ENCODE results near the gene ODAD4.

The ODAD4 gene

GRCh38 chr17:41930009-41930832, at the start of gene ODAD4:
TSS of gene ODAD4 (plus strand) at chr17:41930617. CDS start at chr17:41930724, 107 bp downstream.
- H3K9ac ChIP-seq (ENCODE audit: low read length) = peak within 1 kb of the TSS; percentile 76
- no peaks in the 10 kb centered on the region for H3K9me3 ChIP-seq (ENCODE audit: control insufficient read depth, low read depth, low read length)
- H3K4me1 ChIP-seq (ENCODE audit: control insufficient read depth, low read depth, low read length) = peaks cover 6% of the 10 kb centered on the region
- no peaks in the 10 kb centered on the region for H3K36me3 ChIP-seq (ENCODE audit: control insufficient read depth, low read depth, low read length)
- peak within 1 kb of the TSS; percentile 60 for H3K27ac ChIP-seq (ENCODE audit: low read length)
- H3K27me3 ChIP-seq (ENCODE audit: control insufficient read depth, insufficient read depth, low read length) = no peaks in the 10 kb centered on the region
- peak within 1 kb of the TSS; percentile 65 for H3K4me3 ChIP-seq (ENCODE audit: low read length)

GRCh38 chr17:41882756-41883155, 47.7 kb upstream of the ODAD4 start:
- Histone ChIP-seq H3K9me3 (ENCODE audit: control insufficient read depth, low read depth, low read length) (no peaks in the 10 kb centered on the region), H3K4me3 (ENCODE audit: low read length) (no peak overlapping the region), H3K27me3 (ENCODE audit: control insufficient read depth, insufficient read depth, low read length) (no peaks in the 10 kb centered on the region), H3K9ac (ENCODE audit: low read length) (no peak overlapping the region), H3K27ac (ENCODE audit: low read length) (no peak overlapping the region), H3K4me1 (ENCODE audit: control insufficient read depth, low read depth, low read length) (no peaks in the 10 kb centered on the region), H3K36me3 (ENCODE audit: control insufficient read depth, low read depth, low read length) (peaks cover 95% of the 10 kb centered on the region)

- Histone ChIP-seq H3K4me3 (ENCODE audit: low read length) (no peak overlapping the region), H3K9ac (ENCODE audit: low read length) (no peak overlapping the region), H3K9me3 (ENCODE audit: control insufficient read depth, low read depth, low read length) (no peaks in the 10 kb centered on the region), H3K27me3 (ENCODE audit: control insufficient read depth, insufficient read depth, low read length) (no peaks in the 10 kb centered on the region), H3K4me1 (ENCODE audit: control insufficient read depth, low read depth, low read length) (no peaks in the 10 kb centered on the region), H3K36me3 (ENCODE audit: control insufficient read depth, low read depth, low read length) (peaks cover 88% of the 10 kb centered on the region), H3K27ac (ENCODE audit: low read length) (no peak overlapping the region)
Observed at GRCh38 chr17:41885733-41886132, 44.7 kb upstream of the ODAD4 start.

- Histone ChIP-seq H3K4me1 (ENCODE audit: control insufficient read depth, low read depth, low read length) (no peaks in the 10 kb centered on the region), H3K4me3 (ENCODE audit: low read length) (no peak overlapping the region), H3K9ac (ENCODE audit: low read length) (no peak overlapping the region), H3K9me3 (ENCODE audit: control insufficient read depth, low read depth, low read length) (no peaks in the 10 kb centered on the region), H3K27ac (ENCODE audit: low read length) (no peak overlapping the region), H3K27me3 (ENCODE audit: control insufficient read depth, insufficient read depth, low read length) (no peaks in the 10 kb centered on the region), H3K36me3 (ENCODE audit: control insufficient read depth, low read depth, low read length) (peaks cover 92% of the 10 kb centered on the region)
Observed at GRCh38 chr17:41888332-41888965, 42.0 kb upstream of the ODAD4 start.

GRCh38 chr17:41891135-41892020, 39.0 kb upstream of the ODAD4 start:
- Histone ChIP-seq H3K9ac (ENCODE audit: low read length) (no peak overlapping the region), H3K36me3 (ENCODE audit: control insufficient read depth, low read depth, low read length) (peaks cover 91% of the 10 kb centered on the region), H3K4me3 (ENCODE audit: low read length) (no peak overlapping the region), H3K4me1 (ENCODE audit: control insufficient read depth, low read depth, low read length) (no peaks in the 10 kb centered on the region), H3K9me3 (ENCODE audit: control insufficient read depth, low read depth, low read length) (no peaks in the 10 kb centered on the region), H3K27ac (ENCODE audit: low read length) (no peak overlapping the region), H3K27me3 (ENCODE audit: control insufficient read depth, insufficient read depth, low read length) (no peaks in the 10 kb centered on the region)

- Histone ChIP-seq H3K4me1 (ENCODE audit: control insufficient read depth, low read depth, low read length) (no peaks in the 10 kb centered on the region), H3K4me3 (ENCODE audit: low read length) (no peak overlapping the region), H3K27ac (ENCODE audit: low read length) (no peak overlapping the region), H3K9me3 (ENCODE audit: control insufficient read depth, low read depth, low read length) (no peaks in the 10 kb centered on the region), H3K9ac (ENCODE audit: low read length) (no peak overlapping the region), H3K36me3 (ENCODE audit: control insufficient read depth, low read depth, low read length) (peaks cover 91% of the 10 kb centered on the region), H3K27me3 (ENCODE audit: control insufficient read depth, insufficient read depth, low read length) (no peaks in the 10 kb centered on the region)
Observed at GRCh38 chr17:41892021-41892376, 38.4 kb upstream of the ODAD4 start.

- Histone ChIP-seq H3K4me3 (ENCODE audit: low read length) (no peak overlapping the region), H3K27me3 (ENCODE audit: control insufficient read depth, insufficient read depth, low read length) (no peaks in the 10 kb centered on the region), H3K4me1 (ENCODE audit: control insufficient read depth, low read depth, low read length) (no peaks in the 10 kb centered on the region), H3K27ac (ENCODE audit: low read length) (no peak overlapping the region), H3K9ac (ENCODE audit: low read length) (no peak overlapping the region), H3K9me3 (ENCODE audit: control insufficient read depth, low read depth, low read length) (no peaks in the 10 kb centered on the region), H3K36me3 (ENCODE audit: control insufficient read depth, low read depth, low read length) (peaks cover 91% of the 10 kb centered on the region)
Observed at GRCh38 chr17:41893384-41893783, 37.0 kb upstream of the ODAD4 start.

GRCh38 chr17:41894791-41895331, 35.6 kb upstream of the ODAD4 start:
- H3K9ac ChIP-seq (ENCODE audit: low read length) = no peak overlapping the region
- no peak overlapping the region for H3K27ac ChIP-seq (ENCODE audit: low read length)
- no peaks in the 10 kb centered on the region for H3K4me1 ChIP-seq (ENCODE audit: control insufficient read depth, low read depth, low read length)
- peaks cover 94% of the 10 kb centered on the region for H3K36me3 ChIP-seq (ENCODE audit: control insufficient read depth, low read depth, low read length)
- no peaks in the 10 kb centered on the region for H3K9me3 ChIP-seq (ENCODE audit: control insufficient read depth, low read depth, low read length)
- H3K4me3 ChIP-seq (ENCODE audit: low read length) = no peak overlapping the region
- no peaks in the 10 kb centered on the region for H3K27me3 ChIP-seq (ENCODE audit: control insufficient read depth, insufficient read depth, low read length)

- H3K9me3 ChIP-seq (ENCODE audit: control insufficient read depth, low read depth, low read length) = no peaks in the 10 kb centered on the region
- H3K4me1 ChIP-seq (ENCODE audit: control insufficient read depth, low read depth, low read length) = no peaks in the 10 kb centered on the region
- peaks cover 94% of the 10 kb centered on the region for H3K36me3 ChIP-seq (ENCODE audit: control insufficient read depth, low read depth, low read length)
- H3K9ac ChIP-seq (ENCODE audit: low read length) = no peak overlapping the region
- H3K4me3 ChIP-seq (ENCODE audit: low read length) = no peak overlapping the region
- H3K27me3 ChIP-seq (ENCODE audit: control insufficient read depth, insufficient read depth, low read length) = no peaks in the 10 kb centered on the region
- no peak overlapping the region for H3K27ac ChIP-seq (ENCODE audit: low read length)
Observed at GRCh38 chr17:41895617-41896016, 34.8 kb upstream of the ODAD4 start.

- Histone ChIP-seq H3K36me3 (ENCODE audit: control insufficient read depth, low read depth, low read length) (peaks cover 95% of the 10 kb centered on the region), H3K4me3 (ENCODE audit: low read length) (no peak overlapping the region), H3K4me1 (ENCODE audit: control insufficient read depth, low read depth, low read length) (no peaks in the 10 kb centered on the region), H3K9ac (ENCODE audit: low read length) (no peak overlapping the region), H3K9me3 (ENCODE audit: control insufficient read depth, low read depth, low read length) (no peaks in the 10 kb centered on the region), H3K27me3 (ENCODE audit: control insufficient read depth, insufficient read depth, low read length) (no peaks in the 10 kb centered on the region), H3K27ac (ENCODE audit: low read length) (no peak overlapping the region)
Observed at GRCh38 chr17:41896726-41897125, 33.7 kb upstream of the ODAD4 start.

GRCh38 chr17:41901646-41902045, 28.8 kb upstream of the ODAD4 start:
- H3K27ac ChIP-seq (ENCODE audit: low read length) = no peak overlapping the region
- no peaks in the 10 kb centered on the region for H3K9me3 ChIP-seq (ENCODE audit: control insufficient read depth, low read depth, low read length)
- H3K36me3 ChIP-seq (ENCODE audit: control insufficient read depth, low read depth, low read length) = peaks cover 90% of the 10 kb centered on the region
- no peaks in the 10 kb centered on the region for H3K27me3 ChIP-seq (ENCODE audit: control insufficient read depth, insufficient read depth, low read length)
- no peak overlapping the region for H3K4me3 ChIP-seq (ENCODE audit: low read length)
- no peak overlapping the region for H3K9ac ChIP-seq (ENCODE audit: low read length)
- no peaks in the 10 kb centered on the region for H3K4me1 ChIP-seq (ENCODE audit: control insufficient read depth, low read depth, low read length)
